ENCODE results near the gene MAG.

The MAG gene

DNA sequence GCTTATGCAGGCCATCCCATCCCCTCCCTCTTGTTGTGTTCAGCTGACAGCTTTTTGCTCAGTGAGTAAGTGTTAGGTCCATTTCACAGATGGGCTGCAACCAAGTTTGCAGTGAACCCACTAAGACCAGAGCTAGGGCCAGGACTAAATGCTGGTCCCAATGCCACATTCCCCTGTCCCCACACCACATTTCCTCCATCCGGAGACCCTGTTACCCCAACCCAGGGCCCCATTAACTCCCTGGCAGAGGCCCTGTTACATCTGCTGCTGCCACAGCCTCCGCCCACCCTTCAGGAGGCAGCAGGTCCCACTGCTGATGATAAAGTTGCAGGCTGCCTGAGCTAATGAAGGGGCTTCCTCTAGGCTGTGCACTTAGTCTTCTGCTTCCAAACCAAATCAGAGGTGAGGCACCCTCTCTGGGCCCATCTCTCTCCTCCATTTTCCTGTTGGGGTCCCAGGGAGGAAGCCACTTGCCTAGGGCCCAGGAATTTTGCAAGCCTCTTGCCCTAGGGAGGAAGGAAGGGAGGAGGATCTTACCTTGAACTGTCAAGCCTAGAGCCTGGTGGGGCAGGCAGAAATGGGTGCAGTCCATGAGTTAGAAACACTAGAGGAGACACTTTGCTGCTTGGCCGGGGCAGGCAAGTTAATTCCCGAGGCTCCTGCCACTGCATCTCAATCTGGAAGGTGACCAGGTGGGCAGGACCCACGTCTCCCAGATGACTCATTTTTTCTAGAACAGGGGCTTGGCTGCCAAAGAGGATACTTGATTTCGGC, 26.6 kb upstream of the MAG start:
- DNase-seq (ENCODE audit: low read depth in 2 of 2) = no peak

DNA sequence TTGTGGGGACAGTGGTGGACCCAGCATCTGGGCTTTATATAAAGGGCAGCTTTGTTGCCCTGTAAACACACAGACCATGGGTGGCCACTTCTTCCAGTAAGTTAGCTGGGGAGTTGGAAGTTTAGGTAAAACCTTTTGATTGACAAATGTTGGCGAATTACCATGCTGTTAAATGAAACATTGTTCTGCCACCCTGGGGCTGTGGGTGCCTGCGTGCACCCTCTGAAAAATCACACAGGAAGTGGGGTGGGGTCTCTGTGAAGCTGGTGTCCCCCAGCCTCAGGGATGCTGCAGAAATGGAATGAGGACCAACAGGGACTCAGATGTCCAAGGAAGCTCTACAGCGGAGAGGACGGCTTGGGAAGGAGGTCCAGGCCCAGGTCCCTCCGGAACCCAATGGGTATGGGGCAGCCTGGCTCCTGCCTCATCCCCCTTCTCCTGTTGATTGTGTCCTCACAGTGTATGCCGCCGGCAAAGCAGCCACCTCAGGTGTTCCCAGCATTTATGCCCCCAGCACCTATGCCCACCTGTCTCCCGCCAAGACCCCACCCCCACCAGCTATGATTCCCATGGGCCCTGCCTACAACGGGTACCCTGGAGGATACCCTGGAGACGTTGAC, 26.0 kb upstream of the MAG start:
- DNase-seq (ENCODE audit: low read depth in 2 of 2) = no peak

DNA sequence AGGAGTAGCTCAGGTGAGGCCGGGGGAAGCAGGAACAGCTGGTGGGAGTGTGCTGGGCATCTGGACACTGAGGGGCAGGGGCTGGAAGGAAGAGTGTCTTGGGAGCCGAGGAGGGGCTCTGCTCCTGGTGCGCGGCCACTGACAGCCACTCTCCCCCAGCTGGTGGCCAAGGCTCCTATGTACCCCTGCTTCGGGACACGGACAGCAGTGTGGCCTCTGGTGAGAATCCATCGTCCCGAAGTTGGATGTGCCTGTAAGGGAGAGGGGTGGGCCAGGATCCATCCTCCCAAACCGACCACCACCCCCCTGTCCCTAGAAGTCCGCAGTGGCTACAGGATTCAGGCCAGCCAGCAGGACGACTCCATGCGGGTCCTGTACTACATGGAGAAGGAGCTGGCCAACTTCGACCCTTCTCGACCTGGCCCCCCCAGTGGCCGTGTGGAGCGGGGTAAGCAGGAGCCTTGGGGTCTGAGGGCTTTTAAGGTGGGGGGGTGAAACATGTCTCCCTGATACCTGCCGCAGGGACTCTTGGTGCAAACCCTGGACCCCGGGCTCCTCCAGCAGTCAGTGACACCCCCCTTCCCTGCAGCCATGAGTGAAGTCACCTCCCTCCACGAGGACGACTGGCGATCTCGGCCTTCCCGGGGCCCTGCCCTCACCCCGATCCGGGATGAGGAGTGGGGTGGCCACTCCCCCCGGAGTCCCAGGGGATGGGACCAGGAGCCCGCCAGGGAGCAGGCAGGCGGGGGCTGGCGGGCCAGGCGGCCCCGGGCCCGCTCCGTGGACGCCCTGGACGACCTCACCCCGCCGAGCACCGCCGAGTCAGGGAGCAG, 25.2 kb upstream of the MAG start:
- no peak for DNase-seq (ENCODE audit: low read depth in 2 of 2)

GRCh38 chr19:35267353-35267817, 24.6 kb upstream of the MAG start:
- DNase-seq (ENCODE audit: low read depth in 2 of 2) = no peak

DNA sequence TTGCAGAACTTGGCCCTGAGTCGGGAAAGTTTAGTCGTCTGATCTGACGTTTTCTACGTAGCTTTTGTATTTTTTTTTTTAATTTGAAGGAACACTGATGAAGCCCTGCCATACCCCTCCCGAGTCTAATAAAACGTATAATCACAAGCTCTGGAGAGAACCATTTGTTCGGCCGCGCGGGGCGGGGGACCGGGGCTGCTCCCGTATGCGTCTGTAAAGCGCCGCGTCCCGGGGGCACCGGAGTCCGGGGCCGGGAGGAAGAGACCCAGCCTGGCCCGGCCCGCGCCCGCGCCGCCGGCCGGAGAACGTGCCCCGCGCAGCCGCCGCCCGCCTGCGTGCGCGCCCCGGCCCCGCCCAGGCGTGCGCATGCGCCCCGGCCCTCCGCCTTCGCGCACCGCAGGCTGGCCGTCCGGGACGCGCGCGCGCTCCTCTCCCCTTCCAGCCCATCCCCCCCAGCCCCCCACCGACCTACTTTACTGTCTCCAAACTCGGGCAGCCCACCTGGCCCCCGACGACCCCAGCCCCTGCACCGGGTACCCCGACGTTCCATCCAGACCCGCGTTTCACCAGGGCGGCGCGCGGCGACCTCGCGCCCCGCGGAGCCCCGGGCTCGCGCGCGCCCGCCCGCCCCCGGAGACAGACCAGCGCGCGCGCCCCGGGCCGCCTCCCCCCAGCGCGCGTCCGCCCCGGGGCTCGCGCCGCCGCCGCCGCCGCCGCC, 24.0 kb upstream of the MAG start:
- DNase-seq (ENCODE audit: low read depth in 2 of 2) = peak; percentile 50 to 57

- DNase-seq (ENCODE audit: low read depth in 2 of 2) = peak; percentile 40 to 49
Observed at GRCh38 chr19:35268536-35269437, 23.2 kb upstream of the MAG start, which contains the start of gene USF2. USF2 (plus strand) TSS chr19:35268962; CDS start chr19:35269102, 140 bp downstream.

- DNase-seq (ENCODE audit: low read depth in 2 of 2) = peak; percentile 54 to 63
Observed at GRCh38 chr19:35269438-35270117, 22.4 kb upstream of the MAG start.

DNA sequence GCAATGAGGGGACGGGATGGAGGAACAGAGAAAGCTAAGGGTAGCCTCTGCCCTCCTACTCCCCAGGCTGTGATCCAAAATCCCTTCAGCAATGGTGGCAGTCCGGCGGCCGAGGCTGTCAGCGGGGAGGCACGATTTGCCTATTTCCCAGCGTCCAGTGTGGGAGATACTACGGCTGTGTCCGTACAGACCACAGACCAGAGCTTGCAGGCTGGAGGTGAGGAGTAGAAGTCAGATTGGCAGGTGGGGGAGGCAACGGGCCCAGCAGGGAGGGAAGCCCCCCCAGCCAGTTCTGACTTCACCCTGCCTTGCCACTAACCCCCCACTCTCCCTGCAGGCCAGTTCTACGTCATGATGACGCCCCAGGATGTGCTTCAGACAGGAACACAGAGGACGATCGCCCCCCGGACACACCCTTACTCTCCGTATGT, 21.6 kb upstream of the MAG start:
- DNase-seq (ENCODE audit: low read depth in 2 of 2) = no peak

- no peak for DNase-seq (ENCODE audit: low read depth in 2 of 2)
Observed at GRCh38 chr19:35271546-35271945, 20.4 kb upstream of the MAG start.

DNA sequence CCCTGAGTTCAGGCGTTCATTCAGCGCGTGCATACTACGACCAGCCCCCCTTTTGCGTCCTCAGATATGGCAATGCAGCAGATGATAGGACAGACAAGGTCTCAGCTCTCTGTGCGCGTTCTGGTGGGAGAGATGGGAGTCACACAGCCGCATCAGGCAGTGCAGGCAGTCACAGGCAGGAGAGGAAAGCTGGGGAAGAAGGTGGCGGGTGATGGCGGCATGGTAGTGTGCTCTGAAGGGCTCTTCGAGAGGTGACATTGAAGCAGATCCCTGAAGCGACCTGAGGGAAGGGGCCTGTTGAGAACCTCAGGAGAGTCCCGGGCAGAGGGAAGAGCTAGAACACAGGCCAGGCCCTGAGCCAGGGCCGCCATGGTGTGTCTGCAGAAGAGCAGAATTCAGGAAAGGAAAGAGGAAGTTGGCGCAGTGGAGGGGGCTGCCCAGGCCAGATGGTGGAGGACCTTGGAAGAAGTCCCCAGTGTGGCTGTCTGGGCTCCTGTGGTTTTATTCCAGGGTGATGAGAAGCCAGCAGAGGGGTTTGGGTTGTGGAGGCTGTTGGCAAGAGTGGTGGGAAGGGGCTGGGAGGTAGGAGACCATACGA, 19.7 kb upstream of the MAG start:
- no peak for DNase-seq (ENCODE audit: low read depth in 2 of 2)

GRCh38 chr19:35272954-35273649, 18.9 kb upstream of the MAG start:
- DNase-seq (ENCODE audit: low read depth in 2 of 2) = no peak

DNA sequence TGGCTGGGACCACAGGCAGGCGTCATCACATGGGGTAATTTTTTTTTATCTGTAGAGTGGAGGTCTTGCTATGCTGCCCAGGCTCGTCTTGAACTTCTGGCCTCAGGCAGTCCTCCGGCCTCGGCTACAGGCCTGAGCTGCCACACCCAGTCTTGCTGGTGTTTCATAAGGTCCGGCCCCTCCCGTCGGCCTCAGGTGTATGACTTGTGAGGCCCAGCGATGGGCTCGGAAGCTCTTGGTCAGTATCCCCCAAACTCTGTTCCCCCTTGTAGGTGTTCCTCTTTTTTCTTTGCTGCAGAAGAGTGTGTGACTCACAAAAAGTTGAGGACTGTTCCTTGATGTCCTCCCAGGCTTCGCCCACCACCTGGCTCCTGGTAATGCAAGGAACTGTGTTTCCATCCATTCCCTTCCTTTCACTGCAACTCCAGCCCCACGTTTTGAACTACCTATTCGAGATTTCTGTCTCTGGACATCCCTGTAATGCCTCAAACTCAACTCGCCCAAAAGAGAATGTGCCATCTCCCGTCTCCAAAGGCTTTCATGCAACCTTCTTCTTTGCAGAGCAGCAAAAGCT, 18.2 kb upstream of the MAG start:
- no peak for DNase-seq (ENCODE audit: low read depth in 2 of 2)

GRCh38 chr19:35274323-35274722, 17.6 kb upstream of the MAG start:
- no peak for DNase-seq (ENCODE audit: low read depth in 2 of 2)

- no peak for DNase-seq (ENCODE audit: low read depth in 2 of 2)
Observed at GRCh38 chr19:35276706-35277281, 15.2 kb upstream of the MAG start.

DNA sequence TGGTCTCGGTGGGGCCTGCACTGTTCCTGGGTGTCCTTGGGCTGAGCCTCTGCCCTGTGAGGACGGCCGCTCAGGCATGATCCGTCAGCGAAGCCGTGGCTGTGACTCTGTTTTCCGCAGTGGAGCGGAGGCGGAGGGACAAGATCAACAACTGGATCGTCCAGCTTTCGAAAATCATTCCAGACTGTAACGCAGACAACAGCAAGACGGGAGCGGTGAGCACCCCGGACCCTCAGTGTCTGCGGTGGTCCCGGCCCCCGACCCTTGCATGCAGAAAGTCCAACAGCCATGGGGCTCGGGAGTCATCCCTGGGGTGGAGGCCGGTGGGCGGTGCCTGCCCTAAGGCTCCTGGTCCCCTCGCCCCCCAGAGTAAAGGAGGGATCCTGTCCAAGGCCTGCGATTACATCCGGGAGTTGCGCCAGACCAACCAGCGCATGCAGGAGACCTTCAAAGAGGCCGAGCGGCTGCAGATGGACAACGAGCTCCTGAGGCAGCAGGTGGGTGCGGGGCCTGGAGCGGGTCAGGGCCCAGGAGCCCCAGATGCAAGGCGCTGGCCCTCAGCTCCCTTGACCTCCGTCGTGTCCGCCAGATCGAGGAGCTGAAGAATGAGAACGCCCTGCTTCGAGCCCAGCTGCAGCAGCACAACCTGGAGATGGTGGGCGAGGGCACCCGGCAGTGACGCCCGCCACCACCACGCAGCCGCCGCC, 13.2 kb upstream of the MAG start:
- DNase-seq (ENCODE audit: low read depth in 2 of 2) = no peak

GRCh38 chr19:35279374-35279773, 12.6 kb upstream of the MAG start:
- DNase-seq (ENCODE audit: low read depth in 2 of 2) = no peak

DNA sequence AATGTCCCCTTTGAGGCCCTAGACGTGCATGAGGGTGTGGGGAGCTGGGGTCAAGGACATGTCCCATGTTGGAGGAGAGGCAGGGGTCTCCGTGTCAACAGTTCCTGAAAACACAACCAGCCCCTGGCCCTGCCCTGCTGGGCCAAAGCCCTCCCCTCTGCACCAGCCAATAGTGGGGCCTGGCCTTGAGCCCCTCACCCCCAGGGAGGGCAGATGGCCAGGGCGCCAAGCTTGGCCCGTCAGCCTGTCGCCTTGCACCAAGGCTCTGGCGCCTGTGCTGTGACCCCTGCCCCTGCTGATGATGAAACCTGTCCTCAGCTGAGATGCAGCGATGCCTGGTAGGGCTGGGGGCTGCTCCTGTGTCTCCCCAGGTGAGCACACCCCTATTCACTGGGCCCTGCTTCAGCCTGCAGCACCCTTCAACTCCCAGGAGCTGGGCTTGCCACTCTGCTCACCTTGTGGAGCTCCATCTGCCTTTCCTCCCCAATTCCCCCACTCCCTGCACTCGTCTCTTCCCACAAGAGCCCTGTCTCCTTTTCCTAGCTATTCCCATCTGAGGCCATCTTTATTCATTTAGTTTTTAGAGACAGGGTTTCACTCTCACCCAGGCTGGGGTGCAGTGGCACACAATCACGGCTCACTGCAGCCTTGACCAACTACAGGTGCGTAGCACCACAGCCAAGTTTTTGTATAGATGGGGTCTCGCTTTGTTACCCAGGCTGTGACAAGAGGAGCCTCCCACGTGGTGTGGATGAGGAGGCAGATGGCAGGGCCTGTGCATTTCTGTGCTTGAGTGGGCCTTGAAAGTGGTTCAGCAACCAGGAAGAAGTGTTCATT, 11.8 kb upstream of the MAG start:
- DNase-seq (ENCODE audit: low read depth in 2 of 2) = no peak
